ENCODE results near the gene PDZD2.
"Not testable (repeated sequence)": the region's sequence is repeated elsewhere in the genome, so short reads cannot be mapped to it uniquely, and the experiment has no call there.

Gene PDZD2

DNA sequence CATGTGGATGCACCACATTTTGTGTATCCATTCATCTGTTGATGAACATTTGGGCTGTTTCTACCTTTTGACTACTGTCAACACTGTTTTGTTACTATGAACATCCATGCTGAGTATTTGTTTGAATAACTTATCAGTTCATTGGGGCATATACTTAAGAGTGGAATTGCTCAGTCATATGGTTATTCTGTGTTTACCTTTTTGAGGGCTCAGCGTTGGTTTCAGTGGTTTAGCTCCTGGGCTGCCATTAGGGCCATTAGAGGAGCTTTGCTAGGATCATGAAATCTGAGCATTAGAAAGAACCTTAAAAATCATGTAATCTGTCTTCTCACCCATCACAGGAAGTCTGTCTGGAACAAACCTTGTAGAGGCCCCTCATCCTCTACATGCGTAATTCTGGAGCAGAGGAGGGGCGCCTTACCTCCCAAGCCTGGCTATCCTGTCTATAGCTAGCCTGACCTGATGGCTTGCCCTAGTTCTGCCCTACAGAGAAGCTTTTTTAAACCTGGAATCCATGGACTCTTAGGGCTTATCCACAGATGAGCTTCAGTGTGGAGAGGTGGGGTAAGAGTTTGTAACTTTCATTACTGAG, 92.9 kb downstream of the PDZD2 start:
- no peaks in the 10 kb centered on the region for H3K79me2 ChIP-seq (ENCODE audit: control insufficient read depth, insufficient read depth, low read length, unreplicated experiment)
- no peak overlapping the region for H2AFZ ChIP-seq (ENCODE audit: low read length, unreplicated experiment)
- no peaks in the 10 kb centered on the region for H3K36me3 ChIP-seq (ENCODE audit: insufficient read depth, low read length)
- no peak overlapping the region for H3K27ac ChIP-seq (ENCODE audit: low read depth, low read length)
- H3K4me1 ChIP-seq (ENCODE audit: control insufficient read depth, insufficient read depth, low read length, unreplicated experiment) = no peaks in the 10 kb centered on the region
- H3K27me3 ChIP-seq (ENCODE audit: insufficient read depth, low read length) = peaks cover 19% of the 10 kb centered on the region; the same call in 1 of the 2 replicates
- H3K4me3 ChIP-seq (ENCODE audit: low read depth, low read length) = no peak overlapping the region

- not testable (repeated sequence) for H3K4me3 ChIP-seq (ENCODE audit: low read depth, low read length); H3K4me1 ChIP-seq (ENCODE audit: control insufficient read depth, insufficient read depth, low read length, unreplicated experiment); H2AFZ ChIP-seq (ENCODE audit: low read length, unreplicated experiment); H3K79me2 ChIP-seq (ENCODE audit: control insufficient read depth, insufficient read depth, low read length, unreplicated experiment); H3K36me3 ChIP-seq (ENCODE audit: insufficient read depth, low read length); H3K27ac ChIP-seq (ENCODE audit: low read depth, low read length)
- peaks cover 21% of the 10 kb centered on the region; the same call in 1 of the 2 replicates for H3K27me3 ChIP-seq (ENCODE audit: insufficient read depth, low read length)
Observed at GRCh38 chr5:31732821-31733220, 93.9 kb downstream of the PDZD2 start.

DNA sequence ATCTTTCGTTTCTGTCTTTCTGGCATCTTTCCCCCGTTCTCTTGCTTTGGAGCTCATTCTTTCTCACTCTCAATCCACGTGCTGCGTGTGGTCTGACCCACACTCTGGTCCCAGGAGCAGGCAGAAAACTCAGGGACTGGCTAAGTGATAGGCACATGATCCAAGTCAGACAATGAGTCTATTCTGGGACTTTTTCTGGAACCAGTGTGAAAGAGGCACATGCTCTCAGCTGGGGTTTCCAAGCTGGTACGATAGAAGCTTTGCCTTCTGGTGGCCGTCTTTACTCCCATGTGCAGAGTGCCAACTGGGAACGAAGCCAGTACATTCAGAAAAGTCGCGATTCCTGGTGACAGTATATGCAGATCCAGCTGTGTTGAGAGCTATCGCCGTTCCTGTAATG, 94.4 kb downstream of the PDZD2 start:
- Histone ChIP-seq H3K27me3 (ENCODE audit: insufficient read depth, low read length) (peaks cover 26% of the 10 kb centered on the region; the same call in 1 of the 2 replicates), H3K4me1 (ENCODE audit: control insufficient read depth, insufficient read depth, low read length, unreplicated experiment) (no peaks in the 10 kb centered on the region), H3K79me2 (ENCODE audit: control insufficient read depth, insufficient read depth, low read length, unreplicated experiment) (no peaks in the 10 kb centered on the region), H2AFZ (ENCODE audit: low read length, unreplicated experiment) (no peak overlapping the region), H3K27ac (ENCODE audit: low read depth, low read length) (no peak overlapping the region), H3K4me3 (ENCODE audit: low read depth, low read length) (no peak overlapping the region), H3K36me3 (ENCODE audit: insufficient read depth, low read length) (no peaks in the 10 kb centered on the region)

DNA sequence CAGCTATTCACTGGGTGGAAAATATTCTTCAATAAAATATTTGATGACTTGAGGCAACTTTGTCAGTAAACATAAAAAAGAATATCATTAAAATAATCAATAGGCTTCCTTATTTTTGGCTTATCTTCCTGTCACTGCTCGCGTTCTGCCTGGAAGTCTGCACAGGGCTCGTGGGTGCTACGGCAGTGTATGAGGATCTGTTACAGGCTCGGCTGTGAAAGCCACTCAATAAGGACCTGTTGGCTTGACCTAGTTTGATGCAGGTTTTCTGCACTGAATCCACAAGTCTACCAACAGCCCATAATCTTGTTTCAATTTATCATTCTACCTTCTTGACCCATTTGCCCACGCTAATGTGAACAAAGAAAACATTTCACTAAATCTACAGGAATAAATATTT, 97.2 kb downstream of the PDZD2 start:
- Histone ChIP-seq H3K36me3 (ENCODE audit: insufficient read depth, low read length) (no peaks in the 10 kb centered on the region), H3K27me3 (ENCODE audit: insufficient read depth, low read length) (peaks cover 30% of the 10 kb centered on the region), H3K79me2 (ENCODE audit: control insufficient read depth, insufficient read depth, low read length, unreplicated experiment) (no peaks in the 10 kb centered on the region), H2AFZ (ENCODE audit: low read length, unreplicated experiment) (no peak overlapping the region), H3K27ac (ENCODE audit: low read depth, low read length) (no peak overlapping the region), H3K4me3 (ENCODE audit: low read depth, low read length) (no peak overlapping the region), H3K4me1 (ENCODE audit: control insufficient read depth, insufficient read depth, low read length, unreplicated experiment) (no peaks in the 10 kb centered on the region)

GRCh38 chr5:31738199-31738598, 99.3 kb downstream of the PDZD2 start:
- no peaks in the 10 kb centered on the region for H3K4me1 ChIP-seq (ENCODE audit: control insufficient read depth, insufficient read depth, low read length, unreplicated experiment)
- H3K79me2 ChIP-seq (ENCODE audit: control insufficient read depth, insufficient read depth, low read length, unreplicated experiment) = no peaks in the 10 kb centered on the region
- no peak overlapping the region for H2AFZ ChIP-seq (ENCODE audit: low read length, unreplicated experiment)
- no peaks in the 10 kb centered on the region for H3K36me3 ChIP-seq (ENCODE audit: insufficient read depth, low read length)
- peaks cover 21% of the 10 kb centered on the region for H3K27me3 ChIP-seq (ENCODE audit: insufficient read depth, low read length)
- no peak overlapping the region for H3K27ac ChIP-seq (ENCODE audit: low read depth, low read length)
- no peak overlapping the region for H3K4me3 ChIP-seq (ENCODE audit: low read depth, low read length)

DNA sequence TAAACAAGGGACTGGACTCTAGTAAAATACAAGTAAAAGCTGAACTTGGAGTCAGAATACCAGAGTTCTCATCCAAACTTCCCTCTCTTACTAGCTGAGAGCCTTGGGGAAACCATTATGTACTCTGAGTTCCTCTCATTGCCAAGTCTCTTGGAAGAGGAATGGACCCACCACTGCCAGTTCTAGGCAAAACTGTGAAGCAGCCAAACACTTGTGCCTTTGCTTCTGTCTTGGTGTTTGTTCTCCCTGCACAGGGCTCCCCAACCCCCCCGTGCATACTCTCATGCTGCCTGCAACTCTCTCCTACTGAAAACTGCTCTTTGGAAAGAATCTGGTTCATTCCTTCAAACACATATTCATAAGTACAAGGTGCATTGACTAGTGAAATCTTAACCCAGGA, 102.6 kb downstream of the PDZD2 start:
- Histone ChIP-seq H3K79me2 (ENCODE audit: control insufficient read depth, insufficient read depth, low read length, unreplicated experiment) (no peaks in the 10 kb centered on the region), H2AFZ (ENCODE audit: low read length, unreplicated experiment) (no peak overlapping the region), H3K36me3 (ENCODE audit: insufficient read depth, low read length) (no peaks in the 10 kb centered on the region), H3K27ac (ENCODE audit: low read depth, low read length) (no peak overlapping the region), H3K4me3 (ENCODE audit: low read depth, low read length) (no peak overlapping the region), H3K4me1 (ENCODE audit: control insufficient read depth, insufficient read depth, low read length, unreplicated experiment) (no peaks in the 10 kb centered on the region), H3K27me3 (ENCODE audit: insufficient read depth, low read length) (peaks cover 35% of the 10 kb centered on the region)

DNA sequence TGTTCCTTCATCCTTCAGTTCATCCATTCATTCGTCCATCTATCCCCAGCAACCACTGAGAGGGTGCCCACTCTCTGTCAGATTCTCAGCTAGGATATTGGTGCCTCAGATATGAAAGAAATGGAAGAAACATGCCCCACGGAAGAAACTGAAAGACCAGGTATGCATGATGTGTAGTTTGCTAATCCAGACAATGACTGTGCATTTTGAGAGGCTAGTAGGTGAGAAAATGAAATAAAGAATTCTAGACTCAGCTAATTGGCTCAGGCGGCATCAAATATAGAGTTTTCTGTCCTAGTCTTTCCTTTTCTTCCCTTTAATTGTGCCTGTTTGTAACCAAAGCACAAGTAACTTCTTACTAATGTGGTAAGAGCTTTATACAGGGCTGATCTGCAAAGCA, 104.7 kb downstream of the PDZD2 start:
- peaks cover 45% of the 10 kb centered on the region for H3K27me3 ChIP-seq (ENCODE audit: insufficient read depth, low read length)
- no peaks in the 10 kb centered on the region for H3K4me1 ChIP-seq (ENCODE audit: control insufficient read depth, insufficient read depth, low read length, unreplicated experiment)
- H3K4me3 ChIP-seq (ENCODE audit: low read depth, low read length) = no peak overlapping the region
- no peak overlapping the region for H3K27ac ChIP-seq (ENCODE audit: low read depth, low read length)
- no peak overlapping the region for H2AFZ ChIP-seq (ENCODE audit: low read length, unreplicated experiment)
- H3K79me2 ChIP-seq (ENCODE audit: control insufficient read depth, insufficient read depth, low read length, unreplicated experiment) = no peaks in the 10 kb centered on the region
- no peaks in the 10 kb centered on the region for H3K36me3 ChIP-seq (ENCODE audit: insufficient read depth, low read length)

- H3K27ac ChIP-seq (ENCODE audit: low read depth, low read length) = no peak overlapping the region
- H3K27me3 ChIP-seq (ENCODE audit: insufficient read depth, low read length) = peaks cover 51% of the 10 kb centered on the region
- H3K36me3 ChIP-seq (ENCODE audit: insufficient read depth, low read length) = no peaks in the 10 kb centered on the region
- no peak overlapping the region for H2AFZ ChIP-seq (ENCODE audit: low read length, unreplicated experiment)
- no peaks in the 10 kb centered on the region for H3K4me1 ChIP-seq (ENCODE audit: control insufficient read depth, insufficient read depth, low read length, unreplicated experiment)
- no peak overlapping the region for H3K4me3 ChIP-seq (ENCODE audit: low read depth, low read length)
- no peaks in the 10 kb centered on the region for H3K79me2 ChIP-seq (ENCODE audit: control insufficient read depth, insufficient read depth, low read length, unreplicated experiment)
Observed at GRCh38 chr5:31748458-31749172, 109.7 kb downstream of the PDZD2 start.

DNA sequence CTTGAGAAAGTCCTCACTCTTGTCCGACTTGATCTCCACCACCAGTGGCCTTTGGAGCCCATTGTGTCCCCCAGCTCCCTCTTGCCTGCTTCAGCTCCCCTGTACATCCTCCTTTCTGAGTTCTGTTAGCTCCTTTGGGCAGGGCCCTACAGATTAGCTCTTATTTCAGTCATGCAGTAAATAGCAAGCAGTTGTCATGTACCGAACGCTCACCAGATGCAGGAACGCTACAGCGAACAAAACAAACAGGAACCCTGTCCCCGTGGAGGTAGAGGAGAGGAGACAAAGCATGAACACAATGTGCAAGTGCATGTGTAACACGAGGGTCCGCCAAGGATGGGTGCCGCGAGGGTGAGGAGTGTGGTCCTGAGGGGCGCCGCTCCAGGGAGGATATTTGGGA, 111.3 kb downstream of the PDZD2 start:
- H3K79me2 ChIP-seq (ENCODE audit: control insufficient read depth, insufficient read depth, low read length, unreplicated experiment) = no peaks in the 10 kb centered on the region
- no peak overlapping the region for H2AFZ ChIP-seq (ENCODE audit: low read length, unreplicated experiment)
- no peaks in the 10 kb centered on the region for H3K36me3 ChIP-seq (ENCODE audit: insufficient read depth, low read length)
- H3K4me1 ChIP-seq (ENCODE audit: control insufficient read depth, insufficient read depth, low read length, unreplicated experiment) = no peaks in the 10 kb centered on the region
- peaks cover 55% of the 10 kb centered on the region for H3K27me3 ChIP-seq (ENCODE audit: insufficient read depth, low read length)
- H3K27ac ChIP-seq (ENCODE audit: low read depth, low read length) = no peak overlapping the region
- H3K4me3 ChIP-seq (ENCODE audit: low read depth, low read length) = no peak overlapping the region

GRCh38 chr5:31751610-31752009, 112.7 kb downstream of the PDZD2 start:
- H3K4me1 ChIP-seq (ENCODE audit: control insufficient read depth, insufficient read depth, low read length, unreplicated experiment) = no peaks in the 10 kb centered on the region
- H2AFZ ChIP-seq (ENCODE audit: low read length, unreplicated experiment) = no peak overlapping the region
- peaks cover 51% of the 10 kb centered on the region for H3K27me3 ChIP-seq (ENCODE audit: insufficient read depth, low read length)
- no peaks in the 10 kb centered on the region for H3K79me2 ChIP-seq (ENCODE audit: control insufficient read depth, insufficient read depth, low read length, unreplicated experiment)
- H3K27ac ChIP-seq (ENCODE audit: low read depth, low read length) = no peak overlapping the region
- H3K36me3 ChIP-seq (ENCODE audit: insufficient read depth, low read length) = no peaks in the 10 kb centered on the region
- H3K4me3 ChIP-seq (ENCODE audit: low read depth, low read length) = no peak overlapping the region

GRCh38 chr5:31753700-31754357, 114.9 kb downstream of the PDZD2 start:
- H3K4me3 ChIP-seq (ENCODE audit: low read depth, low read length) = no peak overlapping the region
- H3K79me2 ChIP-seq (ENCODE audit: control insufficient read depth, insufficient read depth, low read length, unreplicated experiment) = no peaks in the 10 kb centered on the region
- H3K4me1 ChIP-seq (ENCODE audit: control insufficient read depth, insufficient read depth, low read length, unreplicated experiment) = no peaks in the 10 kb centered on the region
- H2AFZ ChIP-seq (ENCODE audit: low read length, unreplicated experiment) = no peak overlapping the region
- peaks cover 37% of the 10 kb centered on the region for H3K27me3 ChIP-seq (ENCODE audit: insufficient read depth, low read length)
- no peak overlapping the region for H3K27ac ChIP-seq (ENCODE audit: low read depth, low read length)
- H3K36me3 ChIP-seq (ENCODE audit: insufficient read depth, low read length) = no peaks in the 10 kb centered on the region

Data from ACC112 (cell line).